ENCODE results near the gene NEURL1. TPM values are rescaled to one million over a fixed set of nuclear protein-coding genes. Genes with fewer than 3 reads are reported as not detected.

The NEURL1 gene
- total RNA-seq, 4 donors from 2014 or later, result 0.39 to 0.63 (median 0.46) TPM

- Histone ChIP-seq H3K36me3 (peaks cover 16 to 83% (median 80%) of the 10 kb centered on the region in 4 donors), H3K9me3 (no peaks in the 10 kb centered on the region), H3K27ac (replicated peaks in 1 of 4) (peak overlapping the region; percentile 86 to 91 (median 87)), H3K27me3 (no peaks in the 10 kb centered on the region), H3K4me1 (peaks cover 67 to 87% (median 86%) of the 10 kb centered on the region in 4 donors), H3K4me3 (no peak overlapping the region)
- no peak for DNase-seq (ENCODE audit: extremely low spot score)
- 95% methylated on average over 7 of the region's 23 CpGs for WGBS
- intact Hi-C loops (cut with DNase I), result no loop called here
- TF ChIP-seq POLR2A (IDR thresholded peaks at IDR 0.05; ENCODE audit: low read depth) (no peak), CTCF (IDR thresholded peaks at IDR 0.05) (no peak), EP300 (IDR thresholded peaks at IDR 0.05) (no peak), POLR2AphosphoS5 (IDR thresholded peaks at IDR 0.05) (no peak)
These were observed 46.3 kb upstream of the NEURL1 start for GRCh38 chr10:103447187-103447586.

GRCh38 chr10:103448746-103449145, 44.8 kb upstream of the NEURL1 start:
- DNase-seq (ENCODE audit: extremely low spot score), result no peak
- TF ChIP-seq POLR2A (IDR thresholded peaks at IDR 0.05; ENCODE audit: low read depth) (peak; percentile 2), CTCF (IDR thresholded peaks at IDR 0.05) (no peak), POLR2AphosphoS5 (IDR thresholded peaks at IDR 0.05) (peak; percentile 63 to 69), EP300 (IDR thresholded peaks at IDR 0.05) (no peak)
- intact Hi-C loops (cut with DNase I), result no loop called here
- Histone ChIP-seq H3K36me3 (peaks cover 16 to 67% (median 64%) of the 10 kb centered on the region in 4 donors), H3K27me3 (no peaks in the 10 kb centered on the region), H3K4me1 (peaks cover 62 to 92% (median 90%) of the 10 kb centered on the region in 4 donors), H3K27ac (replicated peaks in 1 of 4) (peak overlapping the region; percentile 86 to 91 (median 87)), H3K9me3 (no peaks in the 10 kb centered on the region), H3K4me3 (peak overlapping the region; percentile 77 to 86 (median 80))
- 26% methylated on average over 1 of the region's 1 CpG for WGBS

GRCh38 chr10:103449208-103450144, 44.0 kb upstream of the NEURL1 start:
- no peaks in the 10 kb centered on the region for H3K9me3 ChIP-seq
- no peaks in the 10 kb centered on the region for H3K27me3 ChIP-seq
- peak overlapping the region; percentile 77 to 86 (median 80) for H3K4me3 ChIP-seq
- TF ChIP-seq POLR2A (IDR thresholded peaks at IDR 0.05; ENCODE audit: low read depth), result no peak
- no peak for TF ChIP-seq CTCF (IDR thresholded peaks at IDR 0.05)
- no peak for TF ChIP-seq POLR2AphosphoS5 (IDR thresholded peaks at IDR 0.05)
- H3K4me1 ChIP-seq, result peaks cover 56 to 85% (median 83%) of the 10 kb centered on the region in 4 donors
- DNase-seq (ENCODE audit: extremely low spot score), result no peak
- H3K36me3 ChIP-seq, result peaks cover 16 to 60% (median 57%) of the 10 kb centered on the region in 4 donors
- intact Hi-C loops (cut with DNase I), result no loop called here
- WGBS, result 83% methylated on average over 15 of the region's 34 CpGs
- H3K27ac ChIP-seq (replicated peaks in 1 of 4), result peak overlapping the region; percentile 86 to 91 (median 87)

DNA sequence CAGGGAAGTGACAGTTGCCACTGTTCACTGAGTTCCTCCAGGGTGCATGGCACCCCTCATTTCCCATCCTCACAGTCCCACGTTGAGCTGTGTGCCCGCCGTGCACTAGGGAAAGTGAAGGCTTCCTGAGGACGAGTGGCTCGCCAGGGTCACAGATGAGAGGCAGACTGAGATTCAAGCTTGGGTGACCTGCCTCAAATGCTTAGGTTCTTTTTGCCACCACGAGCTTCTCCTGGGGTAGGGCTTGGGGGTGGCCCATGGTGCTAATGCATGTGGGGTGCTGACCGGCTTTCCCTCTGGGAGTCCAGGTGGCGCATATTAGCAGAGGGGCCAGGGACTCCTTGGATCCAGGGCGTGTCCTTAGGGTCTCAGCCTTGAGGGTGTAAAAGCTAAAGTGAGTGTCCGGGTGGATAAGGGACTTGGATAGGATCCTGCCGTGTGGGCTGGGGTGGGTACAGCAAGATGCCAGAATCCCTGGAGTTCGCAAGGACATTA, 43.3 kb upstream of the NEURL1 start:
- intact Hi-C loops (cut with DNase I), result no loop called here
- DNase-seq (ENCODE audit: extremely low spot score), result no peak
- peak overlapping the region; percentile 86 to 91 (median 87) for H3K27ac ChIP-seq (replicated peaks in 1 of 4)

More for the DNA sequence above, 43.3 kb upstream of the NEURL1 start:
- peaks cover 48 to 77% (median 75%) of the 10 kb centered on the region in 4 donors for H3K4me1 ChIP-seq
- peak overlapping the region; percentile 77 to 86 (median 80) for H3K4me3 ChIP-seq
- H3K27me3 ChIP-seq, result no peaks in the 10 kb centered on the region
- peaks cover 16 to 52% (median 49%) of the 10 kb centered on the region in 4 donors for H3K36me3 ChIP-seq
- H3K9me3 ChIP-seq, result no peaks in the 10 kb centered on the region
- TF ChIP-seq POLR2A (IDR thresholded peaks at IDR 0.05; ENCODE audit: low read depth) (no peak), POLR2AphosphoS5 (IDR thresholded peaks at IDR 0.05) (no peak), EP300 (IDR thresholded peaks at IDR 0.05) (no peak), CTCF (IDR thresholded peaks at IDR 0.05) (no peak)
- 79% methylated on average over 11 of the region's 12 CpGs for WGBS

All from esophagus muscularis mucosa (tissue), 4 donors.